SU-DHL-6 (cell line): ENCODE data around the gene TSPAN12.

Experiments used
- H2AFZ ChIP-seq: fragments of 200-600 bp; sonication (generic); 2 replicates; pipeline ENCODE4 v1.6.1; 2014; ENCODE audit warnings: low read depth, mild to moderate bottlenecking, moderate library complexity, mixed read lengths, antibody characterized with exemption, low read length; ENCODE audit not compliant: severe bottlenecking
- H3F3A ChIP-seq: fragments of 200-600 bp; shearing (Covaris generic); 2 replicates; pipeline ENCODE4 v1.6.0; 2016; ENCODE audit warnings: antibody characterized with exemption, mild to moderate bottlenecking; ENCODE audit not compliant: insufficient read depth
- H3K27ac ChIP-seq: fragments of 200-600 bp; sonication (generic); 2 replicates; pipeline ENCODE4 v1.5.1; 2016; ENCODE audit warnings: low read depth, mild to moderate bottlenecking, low read length, moderate library complexity, mixed read lengths
- H3K27me3 ChIP-seq: fragments of 200-600 bp; sonication (generic), shearing (Covaris generic); 2 replicates; pipeline ENCODE4 v1.6.0; 2014; ENCODE audit warnings: mild to moderate bottlenecking, low read length
- H3K36me3 ChIP-seq: fragments of 200-600 bp; sonication (generic); 2 replicates; pipeline ENCODE4 v1.6.1; 2014; ENCODE audit warnings: mild to moderate bottlenecking, low read length, mixed read lengths
- H3K4me2 ChIP-seq: fragments of 300-600, 200-600 bp; shearing (Covaris generic), sonication (generic); 2 replicates; pipeline ENCODE4 v1.6.0; 2014; ENCODE audit warnings: low read length, low read depth, mild to moderate bottlenecking; ENCODE audit not compliant: poor library complexity, severe bottlenecking
- H3K4me3 ChIP-seq: fragments of 200-600 bp; sonication (generic); 2 replicates; pipeline ENCODE4 v1.5.1; 2014; ENCODE audit warnings: antibody characterized with exemption, low read length, mild to moderate bottlenecking, mixed read lengths; ENCODE audit not compliant: insufficient read depth, poor library complexity, severe bottlenecking
- H3K79me2 ChIP-seq: fragments of 200-600 bp; sonication (generic); 2 replicates; pipeline ENCODE4 v1.6.1; 2014; ENCODE audit warnings: mild to moderate bottlenecking, low read length, moderate library complexity; ENCODE audit not compliant: insufficient read depth
- H3K9ac ChIP-seq: fragments of 200-600 bp; sonication (generic); 2 replicates; pipeline ENCODE4 v1.7.0; 2014; ENCODE audit warnings: mild to moderate bottlenecking, low read length
- H3K9me2 ChIP-seq: fragments of 200-600 bp; sonication (generic); replicated peaks from 2 replicates; pipeline ENCODE4 v1.6.1; 2014; ENCODE audit warnings: low read length; ENCODE audit not compliant: insufficient read depth
- H3K9me3 ChIP-seq: fragments of 200-600 bp; sonication (generic); 2 replicates; pipeline ENCODE4 v1.6.1; 2014; ENCODE audit warnings: low read length, mixed read lengths; ENCODE audit not compliant: insufficient read depth
- H4K20me1 ChIP-seq: fragments of 200-600 bp; sonication (generic); 2 replicates; pipeline ENCODE4 v1.6.1; 2014; ENCODE audit warnings: low read depth, mild to moderate bottlenecking, antibody characterized with exemption, low read length, moderate library complexity, mixed read lengths
- CTCF ChIP-seq: fragments of 200-600 bp; sonication (generic); IDR thresholded peaks from one replicate; pipeline ENCODE4 v1.5.1; 2017; ENCODE audit warnings: antibody characterized with exemption, mild to moderate bottlenecking, low read length, moderate library complexity; ENCODE audit not compliant: insufficient read depth, poor library complexity, severe bottlenecking
- EZH2phosphoT487 ChIP-seq: fragments of 200-600 bp; sonication (generic), shearing (Covaris generic); conservative IDR thresholded peaks from 2 replicates; pipeline ENCODE4 v1.6.1; 2018; ENCODE audit warnings: mild to moderate bottlenecking, antibody characterized with exemption, low read length, moderate library complexity, mixed read lengths

TSPAN12 gene

GRCh38 chr7:120831260-120831659 lies 26.7 kb downstream of the TSPAN12 start:
- no peaks in the 10 kb centered on the region for H4K20me1 ChIP-seq
- H3K79me2 ChIP-seq = no peaks in the 10 kb centered on the region
- no peaks in the 10 kb centered on the region for H3K9me3 ChIP-seq
- no peaks in the 10 kb centered on the region for H3K36me3 ChIP-seq
- no peak overlapping the region for H3K9ac ChIP-seq
- no peak overlapping the region for H3K4me2 ChIP-seq
- no peak overlapping the region for H3K4me3 ChIP-seq
- no peak overlapping the region for H3K27ac ChIP-seq
- no peak overlapping the region for H2AFZ ChIP-seq
- H3K27me3 ChIP-seq = no peaks in the 10 kb centered on the region
- no peak for TF ChIP-seq CTCF
- no peaks in the 10 kb centered on the region for H3F3A ChIP-seq
- no peaks in the 10 kb centered on the region for H3K9me2 ChIP-seq

- Histone ChIP-seq H3K27me3 (no peaks in the 10 kb centered on the region), H3K9ac (no peak overlapping the region), H3K36me3 (no peaks in the 10 kb centered on the region), H2AFZ (no peak overlapping the region), H3K79me2 (no peaks in the 10 kb centered on the region), H3K4me2 (no peak overlapping the region), H3K27ac (no peak overlapping the region), H3K9me3 (no peaks in the 10 kb centered on the region), H3K4me3 (no peak overlapping the region), H3K9me2 (no peaks in the 10 kb centered on the region), H3F3A (no peaks in the 10 kb centered on the region), H4K20me1 (no peaks in the 10 kb centered on the region)
- no peak for TF ChIP-seq EZH2phosphoT487
- no peak for TF ChIP-seq CTCF
Observed at GRCh38 chr7:120829487-120829886, 28.5 kb downstream of the TSPAN12 start.

- Histone ChIP-seq H3K4me2 (no peak overlapping the region), H3K36me3 (no peaks in the 10 kb centered on the region), H4K20me1 (no peaks in the 10 kb centered on the region), H2AFZ (no peak overlapping the region), H3K27ac (no peak overlapping the region), H3F3A (no peaks in the 10 kb centered on the region), H3K9ac (no peak overlapping the region), H3K4me3 (no peak overlapping the region), H3K27me3 (no peaks in the 10 kb centered on the region), H3K9me3 (no peaks in the 10 kb centered on the region), H3K9me2 (no peaks in the 10 kb centered on the region), H3K79me2 (no peaks in the 10 kb centered on the region)
- TF ChIP-seq EZH2phosphoT487 (no peak), CTCF (no peak)
Observed at GRCh38 chr7:120828528-120828927, 29.4 kb downstream of the TSPAN12 start.
